ENCODE measurements around the gene BDKRB2. TPM values are rescaled to one million over a fixed set of nuclear protein-coding genes. Genes with fewer than 3 reads are reported as not detected.

Gene BDKRB2
- total RNA-seq, 2 donors from 2014 or later, result 11.3 to 23.3 TPM

DNA sequence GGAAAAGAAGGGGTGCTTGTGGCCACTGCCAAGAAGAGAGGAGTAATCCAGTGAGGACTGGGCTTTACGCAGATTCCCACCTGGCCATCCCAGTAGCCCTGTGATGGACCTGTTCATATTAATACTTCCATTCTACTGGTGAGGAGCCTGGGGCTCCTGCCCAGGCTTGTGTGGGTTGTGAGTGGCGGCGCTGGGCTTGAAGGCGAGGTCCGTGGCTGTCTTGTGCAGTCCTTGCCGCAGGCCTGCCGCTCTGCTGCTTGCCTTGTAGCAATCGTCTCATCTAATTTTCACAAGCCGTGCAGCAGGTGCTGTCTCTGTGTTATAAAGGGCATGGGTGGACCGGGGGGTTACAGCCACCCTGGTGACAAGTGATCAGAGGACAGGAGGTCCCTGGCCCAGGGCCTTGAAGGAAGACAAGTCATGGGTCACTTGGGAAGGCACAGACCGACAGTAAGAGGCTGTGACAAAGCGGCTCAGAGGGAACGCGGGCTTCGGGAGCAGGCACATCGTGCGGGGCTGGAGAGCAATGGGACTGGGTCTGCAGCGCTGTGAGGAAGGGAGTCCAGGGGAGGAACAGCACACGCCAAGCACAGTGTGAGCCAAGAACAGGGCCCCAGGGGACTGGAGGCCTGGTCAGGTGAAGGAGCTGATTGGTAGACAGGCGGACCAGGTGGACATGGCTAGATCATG, 7.3 kb upstream of the BDKRB2 start:
- H3K27ac ChIP-seq, result no peak overlapping the region
- TF ChIP-seq, protein P1, sequence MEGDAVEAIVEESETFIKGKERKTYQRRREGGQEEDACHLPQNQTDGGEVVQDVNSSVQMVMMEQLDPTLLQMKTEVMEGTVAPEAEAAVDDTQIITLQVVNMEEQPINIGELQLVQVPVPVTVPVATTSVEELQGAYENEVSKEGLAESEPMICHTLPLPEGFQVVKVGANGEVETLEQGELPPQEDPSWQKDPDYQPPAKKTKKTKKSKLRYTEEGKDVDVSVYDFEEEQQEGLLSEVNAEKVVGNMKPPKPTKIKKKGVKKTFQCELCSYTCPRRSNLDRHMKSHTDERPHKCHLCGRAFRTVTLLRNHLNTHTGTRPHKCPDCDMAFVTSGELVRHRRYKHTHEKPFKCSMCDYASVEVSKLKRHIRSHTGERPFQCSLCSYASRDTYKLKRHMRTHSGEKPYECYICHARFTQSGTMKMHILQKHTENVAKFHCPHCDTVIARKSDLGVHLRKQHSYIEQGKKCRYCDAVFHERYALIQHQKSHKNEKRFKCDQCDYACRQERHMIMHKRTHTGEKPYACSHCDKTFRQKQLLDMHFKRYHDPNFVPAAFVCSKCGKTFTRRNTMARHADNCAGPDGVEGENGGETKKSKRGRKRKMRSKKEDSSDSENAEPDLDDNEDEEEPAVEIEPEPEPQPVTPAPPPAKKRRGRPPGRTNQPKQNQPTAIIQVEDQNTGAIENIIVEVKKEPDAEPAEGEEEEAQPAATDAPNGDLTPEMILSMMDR (IDR thresholded peaks at IDR 0.05), result no peak
- no peaks in the 10 kb centered on the region for H3K9me3 ChIP-seq
- peaks cover 6% of the 10 kb centered on the region for H3K4me1 ChIP-seq
- no peaks in the 10 kb centered on the region for H3K27me3 ChIP-seq
- no peaks in the 10 kb centered on the region for H3K36me3 ChIP-seq
- DNase-seq, result no peak
- no peak overlapping the region for H3K9ac ChIP-seq (ENCODE audit: low read depth in 2 of 2, low read length in 2 of 2)
- intact Hi-C loops (cut with DNase I), result no loop called here
- no peak overlapping the region for H3K4me3 ChIP-seq

DNA sequence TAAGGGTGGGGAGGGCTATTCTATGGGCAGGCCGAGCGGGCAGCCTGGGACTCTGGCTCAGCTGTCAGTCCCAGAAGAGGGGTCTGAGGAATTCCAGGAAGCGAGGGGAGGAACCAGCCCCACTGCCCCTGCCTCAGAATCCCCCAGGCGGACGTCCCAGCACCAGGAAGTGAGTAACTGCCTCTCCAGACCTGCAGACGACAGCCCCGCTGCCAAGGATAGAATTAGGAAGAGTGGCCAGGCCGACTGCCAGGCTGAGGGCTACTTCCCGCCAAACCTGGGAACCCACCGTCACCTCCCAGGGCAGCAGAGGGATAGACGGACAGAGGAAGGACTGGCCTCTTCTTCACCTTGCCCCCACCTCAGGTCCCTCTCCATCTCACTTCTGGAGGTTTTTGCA, 6.7 kb upstream of the BDKRB2 start:
- Histone ChIP-seq H3K9me3 (no peaks in the 10 kb centered on the region), H3K36me3 (no peaks in the 10 kb centered on the region), H3K27me3 (no peaks in the 10 kb centered on the region), H3K27ac (no peak overlapping the region), H3K4me1 (peaks cover 6% of the 10 kb centered on the region), H3K4me3 (no peak overlapping the region), H3K9ac (ENCODE audit: low read depth in 2 of 2, low read length in 2 of 2) (no peak overlapping the region)
- intact Hi-C loops (cut with DNase I), result no loop called here
- no peak for DNase-seq
- TF ChIP-seq, protein P1 (IDR thresholded peaks at IDR 0.05), result no peak

DNA sequence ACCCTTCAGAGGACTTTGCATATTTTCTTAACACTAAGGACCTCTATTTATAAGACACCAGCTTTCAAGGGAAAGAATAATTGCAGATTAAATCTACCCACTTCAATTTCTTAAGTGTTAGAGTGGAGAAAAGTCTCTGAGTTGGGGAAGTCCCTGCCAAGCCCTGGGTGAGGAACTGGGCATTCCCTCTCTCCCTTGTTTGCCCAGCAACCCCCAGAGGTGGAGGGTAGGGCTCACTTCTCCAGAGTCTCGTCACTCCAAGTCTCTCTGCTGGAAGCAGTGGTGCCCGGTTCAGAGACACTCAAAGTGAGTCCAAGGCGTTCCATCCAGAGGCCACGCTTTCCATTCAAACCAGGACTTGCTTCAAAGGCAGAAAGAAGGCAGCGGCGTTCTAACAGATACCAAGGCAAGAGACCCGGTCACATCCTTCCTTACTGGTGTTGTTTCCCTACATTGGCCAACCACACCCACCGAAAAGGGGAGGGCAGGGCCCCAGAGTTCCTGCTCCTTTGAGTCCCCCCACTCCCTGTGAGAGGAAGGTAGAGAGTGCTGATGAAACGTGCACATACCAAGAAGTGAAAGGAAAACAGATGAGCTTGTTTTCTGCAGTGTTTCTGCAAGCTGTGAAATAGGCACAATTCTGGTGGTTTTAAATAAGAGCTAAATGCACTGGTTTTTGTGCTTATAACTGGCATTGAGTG, 6.1 kb upstream of the BDKRB2 start:
- H3K9me3 ChIP-seq, result no peaks in the 10 kb centered on the region
- H3K36me3 ChIP-seq, result no peaks in the 10 kb centered on the region
- TF ChIP-seq, protein P1 (IDR thresholded peaks at IDR 0.05), result no peak
- H3K4me3 ChIP-seq, result no peak overlapping the region
- H3K27me3 ChIP-seq, result no peaks in the 10 kb centered on the region
- DNase-seq, result no peak
- H3K27ac ChIP-seq, result no peak overlapping the region
- H3K9ac ChIP-seq (ENCODE audit: low read depth in 2 of 2, low read length in 2 of 2), result no peak overlapping the region
- H3K4me1 ChIP-seq, result peaks cover 6% of the 10 kb centered on the region
- intact Hi-C loops (cut with DNase I), result no loop called here

DNA sequence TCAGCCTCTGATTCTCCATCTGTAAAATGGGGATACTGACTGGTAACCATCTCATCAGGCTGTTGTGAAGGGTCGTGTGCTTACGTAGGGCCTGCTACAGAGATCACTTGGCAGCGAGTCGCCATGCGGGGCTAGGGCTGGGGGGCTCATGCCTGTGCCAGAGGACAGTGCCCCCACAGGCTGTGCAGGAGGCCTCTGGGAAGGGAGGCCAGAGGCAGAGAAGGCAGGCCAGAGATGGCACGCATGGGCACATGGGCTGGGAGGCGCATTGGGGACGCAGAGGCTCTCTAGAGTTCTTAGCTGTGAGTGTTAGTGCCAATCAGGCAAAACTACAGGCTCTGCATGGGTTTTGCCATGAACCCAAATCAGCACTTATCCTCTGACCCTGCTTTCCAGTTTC, 3.5 kb upstream of the BDKRB2 start:
- no peak for DNase-seq
- Histone ChIP-seq H3K36me3 (no peaks in the 10 kb centered on the region), H3K9ac (ENCODE audit: low read depth in 2 of 2, low read length in 2 of 2) (no peak overlapping the region), H3K4me1 (no peaks in the 10 kb centered on the region), H3K27me3 (no peaks in the 10 kb centered on the region), H3K4me3 (no peak overlapping the region), H3K27ac (no peak overlapping the region), H3K9me3 (no peaks in the 10 kb centered on the region)
- TF ChIP-seq, protein P1 (IDR thresholded peaks at IDR 0.05), result no peak
- intact Hi-C loops (cut with DNase I), result loop anchor here (10.0 kb wide), 1 partner anchor 96 kb away; no protein-coding TSS in a partner anchor

DNA sequence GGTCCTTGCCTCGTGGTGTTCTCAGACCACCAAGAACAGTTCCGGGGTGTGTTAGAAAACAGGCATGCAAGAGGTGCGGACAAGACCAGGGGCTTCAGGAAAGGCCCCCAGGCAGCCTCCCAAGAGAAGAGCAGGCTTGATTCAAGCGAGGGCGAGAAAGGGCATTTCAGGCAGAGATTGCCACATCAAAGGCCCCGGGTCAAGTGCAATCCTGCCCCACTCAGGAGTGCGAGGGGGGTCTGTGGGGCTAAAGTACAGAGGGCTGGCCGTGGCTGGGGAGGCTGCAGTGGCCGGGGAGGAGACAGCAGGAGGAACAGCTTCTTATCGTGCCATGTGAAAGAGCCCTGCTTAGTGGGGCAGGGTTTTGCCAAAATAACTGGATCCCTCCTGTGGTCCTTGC, 2.7 kb upstream of the BDKRB2 start:
- TF ChIP-seq, protein P1 (IDR thresholded peaks at IDR 0.05), result no peak
- no peaks in the 10 kb centered on the region for H3K36me3 ChIP-seq
- H3K27ac ChIP-seq, result no peak overlapping the region
- H3K4me3 ChIP-seq, result no peak overlapping the region
- no peak overlapping the region for H3K9ac ChIP-seq (ENCODE audit: low read depth in 2 of 2, low read length in 2 of 2)
- no peaks in the 10 kb centered on the region for H3K9me3 ChIP-seq
- H3K4me1 ChIP-seq, result no peaks in the 10 kb centered on the region
- DNase-seq, result no peak
- no peaks in the 10 kb centered on the region for H3K27me3 ChIP-seq
- intact Hi-C loops (cut with DNase I), result loop anchor here (10.0 kb wide), 1 partner anchor 97 kb away; no protein-coding TSS in a partner anchor
